ENCODE measurements around the gene SLC35D3. TPM values are rescaled to one million over a fixed set of nuclear protein-coding genes. Genes with fewer than 3 reads are reported as not detected.

The SLC35D3 gene
- total RNA-seq, 1 experiment from 2014 or later, result 0.39 TPM

- DNase-seq (ENCODE audit: low spot score) (no peak), ATAC-seq (no peak)
- Mint-ChIP-seq H3K9me3 (peaks cover 3% of the 10 kb centered on the region; the same call in 1 of the 2 replicates), H3K27ac (no peak overlapping the region), H3K4me3 (no peak overlapping the region), H3K4me1 (peaks cover 8% of the 10 kb centered on the region), H3K27me3 (ENCODE audit: low read depth) (no peaks in the 10 kb centered on the region), H3K36me3 (no peaks in the 10 kb centered on the region; the same call in 1 of the 2 replicates)
- ChIA-PET CTCF (interaction anchor here (0.8 to 4.0 kb wide), 4 partner anchors 11 to 106 kb away, joined by 3 to 19 read pairs (median 3); no protein-coding TSS in a partner anchor), POLR2A (no interaction called here)
- TF ChIP-seq CREM (CRISPR knock-in tag; IDR thresholded peaks at IDR 0.05) (no peak), NFATC4 (CRISPR knock-in tag; IDR thresholded peaks at IDR 0.05) (no peak), E2F4 (CRISPR knock-in tag; IDR thresholded peaks at IDR 0.05; ENCODE audit: borderline replicate concordance, low read depth) (no peak), CDX4 (CRISPR knock-in tag; IDR thresholded peaks at IDR 0.05; ENCODE audit: borderline replicate concordance) (no peak)
Measured at GRCh38 chr6:136969930-136970329, 47.8 kb downstream of the SLC35D3 start.

- CTCF ChIA-PET, result interaction anchor here (1.1 to 4.0 kb wide), 3 partner anchors 42 to 327 kb away, joined by 3 to 19 read pairs (median 3); no protein-coding TSS in a partner anchor
- H3K4me3 Mint-ChIP-seq, result no peak overlapping the region
- no peak for TF ChIP-seq E2F1 (CRISPR knock-in tag; IDR thresholded peaks at IDR 0.05)
- no peak for TF ChIP-seq ATF6 (CRISPR knock-in tag; IDR thresholded peaks at IDR 0.05)
- TF ChIP-seq CDX4 (CRISPR knock-in tag; IDR thresholded peaks at IDR 0.05; ENCODE audit: borderline replicate concordance), result no peak
- TF ChIP-seq STAT6 (CRISPR knock-in tag; conservative IDR thresholded peaks at IDR 0.05; ENCODE audit: low read depth), result no peak
- TF ChIP-seq FOXK1 (CRISPR knock-in tag; IDR thresholded peaks at IDR 0.05), result no peak
- TF ChIP-seq ESRRA (CRISPR knock-in tag; IDR thresholded peaks at IDR 0.05; ENCODE audit: borderline replicate concordance), result no peak
- TF ChIP-seq CTCF (IDR thresholded peaks at IDR 0.05), result no peak
- no peak for TF ChIP-seq SMAD3 (CRISPR knock-in tag; IDR thresholded peaks at IDR 0.05; ENCODE audit: borderline replicate concordance)
- no peak for TF ChIP-seq RELA (CRISPR knock-in tag; IDR thresholded peaks at IDR 0.05; ENCODE audit: borderline replicate concordance)
- TF ChIP-seq IRF1 (CRISPR knock-in tag; IDR thresholded peaks at IDR 0.05), result no peak
- no peak for TF ChIP-seq NR1H2 (CRISPR knock-in tag; IDR thresholded peaks at IDR 0.05)
- TF ChIP-seq AR (CRISPR knock-in tag; IDR thresholded peaks at IDR 0.05), result no peak
Measured at GRCh38 chr6:136971609-136972008, 49.5 kb downstream of the SLC35D3 start.

More at GRCh38 chr6:136971609-136972008, 49.5 kb downstream of the SLC35D3 start:
- ATAC-seq (no peak), DNase-seq (ENCODE audit: low spot score) (no peak)
- Mint-ChIP-seq H3K27ac (no peak overlapping the region), H3K9me3 (peaks cover 3% of the 10 kb centered on the region; the same call in 1 of the 2 replicates), H3K4me1 (peaks cover 10% of the 10 kb centered on the region), H3K27me3 (ENCODE audit: low read depth) (no peaks in the 10 kb centered on the region), H3K36me3 (no peaks in the 10 kb centered on the region; the same call in 1 of the 2 replicates)
- POLR2A ChIA-PET, result no interaction called here
